HG03196 (cell line): ENCODE results near the gene C11orf91.
"Not testable (repeated sequence)": the region's sequence is repeated elsewhere in the genome, so short reads cannot be mapped to it uniquely, and the experiment has no call there.

Source experiments
- ATAC-seq: cut with Tn5 transposase; IDR thresholded peaks from one replicate; pipeline ENCODE4 v1.9.1; 2021; ENCODE audit not compliant: unreplicated experiment

Gene C11orf91

GRCh38 chr11:33670250-33671011 lies 30.2 kb downstream of the C11orf91 start:
- ATAC-seq, result no peak

- no peak for ATAC-seq
These were observed 30.9 kb downstream of the C11orf91 start for GRCh38 chr11:33669598-33670249.

DNA sequence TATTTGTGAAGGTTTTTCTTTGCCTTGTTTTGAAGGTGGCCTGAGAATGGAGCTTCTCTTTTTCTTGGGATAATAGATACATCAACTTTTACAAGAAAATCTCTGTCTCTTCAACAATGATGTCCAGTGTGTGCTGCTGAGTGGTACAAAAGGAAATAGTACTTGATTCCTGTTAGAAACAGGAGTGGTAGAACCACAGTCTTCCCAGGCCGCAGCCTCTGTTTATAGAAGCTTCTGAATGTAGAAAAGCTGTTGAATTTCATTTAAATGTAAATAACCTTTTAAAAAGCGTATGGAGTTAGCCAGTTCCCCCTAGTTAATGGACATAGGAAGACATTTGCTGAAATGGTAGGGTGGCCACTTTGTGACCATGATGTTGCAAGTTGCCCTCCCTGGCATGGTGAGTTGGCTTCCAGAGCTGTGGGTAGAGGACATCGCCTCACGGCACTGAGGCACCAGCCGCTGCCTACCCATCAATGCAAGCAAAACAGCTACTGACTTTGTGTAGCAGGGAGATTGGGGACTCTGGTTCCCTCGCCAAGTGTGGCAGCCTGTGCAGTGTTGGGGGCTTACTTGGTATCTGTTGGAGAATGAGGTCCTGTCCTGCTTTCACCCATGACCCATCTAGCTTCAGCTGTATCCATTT lies 31.6 kb downstream of the C11orf91 start:
- ATAC-seq, result no peak

GRCh38 chr11:33668468-33668825 lies 32.2 kb downstream of the C11orf91 start:
- no peak for ATAC-seq

GRCh38 chr11:33667819-33668467 lies 32.7 kb downstream of the C11orf91 start:
- no peak for ATAC-seq

DNA sequence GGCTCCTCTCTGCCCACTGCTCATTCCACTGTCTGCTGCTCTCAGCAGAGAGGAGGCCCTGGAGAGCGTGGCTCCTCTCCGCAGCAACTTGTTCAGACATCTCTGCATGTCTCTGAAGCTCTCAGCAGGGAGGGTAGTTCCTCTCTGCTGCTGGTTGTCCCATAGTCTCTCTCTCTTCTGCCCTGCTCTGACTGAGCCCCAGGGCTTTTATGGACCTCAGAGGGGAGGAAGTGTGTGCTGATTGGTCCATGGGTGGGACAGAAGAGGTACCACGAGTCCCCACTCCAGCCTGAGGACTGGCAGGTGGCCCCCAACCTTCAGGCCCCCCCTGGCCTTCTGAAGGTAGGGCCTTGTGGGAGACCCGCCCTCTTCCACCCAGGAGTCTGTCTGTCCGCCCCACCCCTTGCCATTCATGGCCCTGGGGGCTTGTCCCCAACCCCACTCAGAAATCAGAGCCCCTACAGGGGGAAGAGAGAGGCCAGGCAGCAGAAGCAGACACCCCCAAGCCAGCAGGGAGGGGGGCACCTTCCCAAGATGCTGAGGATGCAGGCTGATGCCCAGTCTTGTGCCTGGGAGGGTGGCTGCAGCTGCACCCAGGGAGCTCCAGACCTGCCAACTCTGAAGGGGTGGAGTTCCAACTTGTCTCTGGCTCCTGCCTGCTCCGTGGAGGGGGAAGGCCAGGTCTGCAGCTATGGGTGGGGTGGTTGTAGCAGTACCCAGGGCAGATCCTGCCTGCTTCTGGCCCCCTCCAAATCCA lies 35.1 kb downstream of the C11orf91 start:
- ATAC-seq, result no peak

GRCh38 chr11:33664827-33665226 lies 35.8 kb downstream of the C11orf91 start:
- ATAC-seq, result no peak

- no peak for ATAC-seq
These were observed 36.5 kb downstream of the C11orf91 start for GRCh38 chr11:33664166-33664565.

DNA sequence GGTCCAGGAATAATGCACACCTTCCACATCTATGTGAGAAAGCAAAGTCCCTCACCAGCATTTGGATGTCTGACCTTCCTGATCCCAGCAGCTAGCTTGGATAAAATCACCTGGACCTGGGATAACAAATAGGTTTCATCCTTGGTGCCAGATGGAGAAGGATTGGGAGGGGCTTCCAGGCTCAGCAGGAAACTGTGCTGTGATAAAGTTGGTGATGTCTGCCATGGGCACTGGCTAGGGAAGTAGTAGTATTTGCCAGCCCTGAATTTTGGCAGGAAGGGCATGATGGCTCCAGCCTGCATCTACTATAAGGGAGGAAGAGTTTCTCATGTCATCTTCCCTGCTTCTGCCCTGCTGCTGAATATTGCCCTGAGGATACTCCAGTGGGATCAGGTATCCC lies 37.5 kb downstream of the C11orf91 start:
- ATAC-seq, result no peak

GRCh38 chr11:33661526-33661925 lies 39.1 kb downstream of the C11orf91 start:
- ATAC-seq, result not testable (repeated sequence)

DNA sequence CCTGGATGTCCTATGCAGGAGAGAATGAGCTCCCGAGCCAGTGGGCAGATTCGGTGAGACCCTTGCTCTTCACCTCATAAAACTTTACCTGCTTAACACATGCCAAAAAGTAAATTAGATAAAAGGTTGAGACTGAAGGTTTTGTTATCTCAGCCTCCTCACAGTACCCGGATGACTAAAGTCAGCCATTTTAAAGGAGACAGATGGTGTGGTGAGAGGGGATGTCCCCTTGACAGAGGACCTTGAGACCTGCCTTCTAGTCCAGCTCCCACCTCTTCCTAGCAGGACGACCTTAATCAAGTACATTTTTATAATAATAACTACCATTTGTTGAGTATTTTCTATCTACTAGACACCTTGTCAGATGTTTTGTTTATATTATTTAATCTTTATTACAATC lies 39.7 kb downstream of the C11orf91 start:
- no peak for ATAC-seq

- no peak for ATAC-seq
These were observed 41.1 kb downstream of the C11orf91 start for GRCh38 chr11:33659370-33660139.

GRCh38 chr11:33658195-33658900 lies 42.3 kb downstream of the C11orf91 start:
- no peak for ATAC-seq

- no peak for ATAC-seq
These were observed 42.9 kb downstream of the C11orf91 start for GRCh38 chr11:33657757-33658156.

DNA sequence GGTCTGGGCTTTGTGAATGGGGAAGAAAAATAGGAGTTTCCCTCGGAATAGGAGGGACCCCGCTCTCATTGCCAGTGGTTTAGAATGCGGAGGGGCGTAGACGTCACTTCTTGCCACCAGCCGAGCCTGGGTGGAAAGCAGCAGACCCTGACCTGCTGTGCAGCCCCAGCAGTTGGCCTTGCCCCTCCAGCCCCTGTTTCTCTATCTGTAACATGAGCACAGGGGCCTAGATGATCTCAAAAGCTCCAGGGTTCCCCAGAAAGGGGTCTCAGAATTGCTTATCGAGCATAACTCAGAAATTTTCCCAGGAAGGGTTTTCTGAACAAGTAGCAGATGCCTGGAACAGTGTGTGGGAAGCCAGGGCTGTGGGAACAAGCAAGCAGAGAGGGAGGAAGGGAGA lies 43.9 kb downstream of the C11orf91 start:
- no peak for ATAC-seq

- no peak for ATAC-seq
These were observed 44.6 kb downstream of the C11orf91 start for GRCh38 chr11:33655842-33656600.

GRCh38 chr11:33654594-33654993 lies 46.0 kb downstream of the C11orf91 start:
- no peak for ATAC-seq

DNA sequence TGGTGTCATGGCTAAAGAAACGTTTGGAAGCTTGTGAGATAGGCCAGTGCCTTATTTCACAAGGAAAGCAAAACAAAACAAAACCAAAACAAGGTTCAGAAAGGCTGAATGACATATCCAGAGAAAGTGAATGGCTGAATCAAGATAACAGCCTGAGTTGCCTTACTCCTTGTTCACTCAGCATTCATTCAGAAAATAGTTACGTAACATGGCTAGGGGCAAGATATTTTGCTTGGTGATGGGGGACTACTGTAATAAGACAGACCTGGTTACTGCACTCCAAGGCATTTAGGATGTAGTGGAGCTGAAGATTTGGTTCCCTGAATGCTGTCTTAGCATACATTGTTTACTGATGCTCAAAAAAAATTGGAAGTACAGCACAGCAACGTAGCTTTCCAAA lies 47.7 kb downstream of the C11orf91 start:
- no peak for ATAC-seq

GRCh38 chr11:33652431-33652830 lies 48.2 kb downstream of the C11orf91 start:
- no peak for ATAC-seq
